DND-41 (cell line): ENCODE results near the gene SHROOM3.

ENCODE experiments used
- ATAC-seq: fragments of 200-7000 bp; cut with Tn5 transposase; 3 replicates; pipeline ENCODE4 v1.9.1; 2021; ENCODE audit warnings: low read depth; ENCODE audit not compliant: insufficient read depth
- DNase-seq: peaks from one replicate; pipeline ENCODE4 v3.0.0-alpha.2; 2020
- H2AFZ ChIP-seq: 2 replicates; pipeline ENCODE4 v1.6.0; 2012; ENCODE audit warnings: low read depth, low read length
- H3K27ac ChIP-seq: 2 replicates; pipeline ENCODE4 v1.5.1; 2012; ENCODE audit warnings: low read length, inconsistent platforms
- H3K27me3 ChIP-seq: fragments of 200-600 bp; sonication (generic); 2 replicates; pipeline ENCODE4 v1.6.0; 2012; ENCODE audit warnings: low read length, mild to moderate bottlenecking, inconsistent platforms; ENCODE audit not compliant: insufficient read depth, poor library complexity
- H3K36me3 ChIP-seq: 2 replicates; pipeline ENCODE4 v1.5.1; 2012; ENCODE audit warnings: low read length, inconsistent platforms; ENCODE audit not compliant: insufficient read depth
- H3K4me1 ChIP-seq: 2 replicates; pipeline ENCODE4 v1.5.1; 2012; ENCODE audit warnings: mild to moderate bottlenecking, low read length; ENCODE audit not compliant: insufficient read depth
- H3K4me2 ChIP-seq: 2 replicates; pipeline ENCODE4 v1.6.0; 2012; ENCODE audit warnings: mild to moderate bottlenecking, moderate library complexity, low read length, inconsistent platforms; ENCODE audit not compliant: insufficient read depth
- H3K4me3 ChIP-seq, 2 experiments: fragments of 200-600 bp in 1 of 2; shearing (Covaris generic) in 1 of 2; 2 replicates each; pipeline ENCODE4 v1.5.1; 2012 to 2016; ENCODE audit warnings: inconsistent platforms in 2 of 2, low read length in 2 of 2, mild to moderate bottlenecking in 2 of 2, low read depth in 1 of 2, moderate library complexity in 1 of 2
- H3K79me2 ChIP-seq: 2 replicates; pipeline ENCODE4 v1.6.0; 2012; ENCODE audit warnings: low read length, inconsistent platforms; ENCODE audit not compliant: insufficient read depth
- H3K9ac ChIP-seq: 2 replicates; pipeline ENCODE4 v1.6.0; 2012; ENCODE audit warnings: low read depth, mild to moderate bottlenecking, inconsistent platforms, low read length, moderate library complexity
- H3K9me3 ChIP-seq: 2 replicates; pipeline ENCODE4 v1.5.1; 2012; ENCODE audit warnings: low read length, moderate library complexity, mild to moderate bottlenecking, inconsistent platforms; ENCODE audit not compliant: insufficient read depth, severe bottlenecking
- H4K20me1 ChIP-seq: 2 replicates; pipeline ENCODE4 v1.6.0; 2012; ENCODE audit warnings: low read length; ENCODE audit not compliant: insufficient read depth
- CTCF ChIP-seq: IDR thresholded peaks from 2 replicates; pipeline ENCODE4 v1.5.1; 2012; ENCODE audit warnings: borderline replicate concordance, low read length, moderate library complexity, mild to moderate bottlenecking; ENCODE audit not compliant: poor library complexity, severe bottlenecking; ENCODE audit errors: extremely low read depth
- EZH2 ChIP-seq: IDR thresholded peaks from 3 replicates; pipeline ENCODE4 v1.6.1; 2012; ENCODE audit warnings: borderline replicate concordance, low read depth, mild to moderate bottlenecking, moderate library complexity, low read length, inconsistent platforms; ENCODE audit not compliant: severe bottlenecking

Gene SHROOM3

GRCh38 chr4:76388160-76388908 lies 46.7 kb upstream of the SHROOM3 start:
- Histone ChIP-seq H3K27me3 (no peaks in the 10 kb centered on the region), H4K20me1 (no peaks in the 10 kb centered on the region), H3K36me3 (no peaks in the 10 kb centered on the region), H3K9me3 (peaks cover 4% of the 10 kb centered on the region), H3K9ac (no peak overlapping the region), H3K4me1 (no peaks in the 10 kb centered on the region), H3K4me2 (no peak overlapping the region), H3K27ac (no peak overlapping the region), H3K4me3 (no peak overlapping the region), H2AFZ (no peak overlapping the region), H3K79me2 (no peaks in the 10 kb centered on the region)
- no peak for DNase-seq
- no peak for TF ChIP-seq CTCF
- ATAC-seq, result no peak

- Histone ChIP-seq H3K27ac (no peak overlapping the region), H3K79me2 (no peaks in the 10 kb centered on the region), H3K9me3 (no peaks in the 10 kb centered on the region), H3K4me3 (no peak overlapping the region), H3K27me3 (no peaks in the 10 kb centered on the region), H3K4me2 (no peak overlapping the region), H3K4me1 (no peaks in the 10 kb centered on the region), H2AFZ (no peak overlapping the region), H4K20me1 (no peaks in the 10 kb centered on the region), H3K9ac (no peak overlapping the region), H3K36me3 (no peaks in the 10 kb centered on the region)
- TF ChIP-seq CTCF, result no peak
- no peak for DNase-seq
- no peak for ATAC-seq
These were observed 33.4 kb upstream of the SHROOM3 start for GRCh38 chr4:76401654-76402053.

GRCh38 chr4:76406081-76406480 lies 28.9 kb upstream of the SHROOM3 start:
- Histone ChIP-seq H3K9ac (no peak overlapping the region), H3K36me3 (no peaks in the 10 kb centered on the region), H3K4me2 (no peak overlapping the region), H3K4me1 (no peaks in the 10 kb centered on the region), H2AFZ (no peak overlapping the region), H3K79me2 (no peaks in the 10 kb centered on the region), H3K9me3 (no peaks in the 10 kb centered on the region), H4K20me1 (no peaks in the 10 kb centered on the region), H3K27ac (no peak overlapping the region), H3K4me3 (no peak overlapping the region), H3K27me3 (no peaks in the 10 kb centered on the region)
- DNase-seq (no peak), ATAC-seq (no peak)
- TF ChIP-seq EZH2, result no peak
- TF ChIP-seq CTCF, result no peak
